Liver (tissue), 9 donors: ENCODE results near the gene TMPRSS6. TPM values are rescaled to one million over a fixed set of nuclear protein-coding genes. Genes with fewer than 3 reads are reported as not detected.
A peak's percentile ranks its signal among the peaks of the same experiment; 100 is the strongest.

Source experiments
- DNase-seq: peaks from one replicate; pipeline ENCODE4 v3.0.0-alpha.2; 2017; ENCODE audit warnings: low spot score
- H3K27ac ChIP-seq, 2 donors: one replicate each; pipeline ENCODE4 v1.7.0; 2013; ENCODE audit warnings: inconsistent platforms in 2 of 2, low read length in 2 of 2, control low read depth in 1 of 2, low read depth in 1 of 2, mild to moderate bottlenecking in 1 of 2
- H3K27me3 ChIP-seq, 4 donors: one replicate each; pipeline versions ENCODE4 v1.6.1 to v1.7.0; 2013; ENCODE audit warnings: low read length in 3 of 4, inconsistent platforms in 1 of 4, mild to moderate bottlenecking in 1 of 4, moderate library complexity in 1 of 4; ENCODE audit not compliant: control insufficient read depth in 4 of 4, insufficient read depth in 4 of 4
- H3K36me3 ChIP-seq, 4 donors: one replicate each; pipeline versions ENCODE4 v1.6.1 to v1.7.0; 2013; ENCODE audit warnings: low read length in 3 of 4, mild to moderate bottlenecking in 3 of 4, low read depth in 1 of 4, moderate library complexity in 1 of 4; ENCODE audit not compliant: control insufficient read depth in 4 of 4, insufficient read depth in 3 of 4
- H3K4me1 ChIP-seq, 4 donors: one replicate each; pipeline versions ENCODE4 v1.6.1 to v1.7.0; 2013; ENCODE audit warnings: low read length in 3 of 4, mild to moderate bottlenecking in 3 of 4, moderate library complexity in 1 of 4; ENCODE audit not compliant: control insufficient read depth in 4 of 4, insufficient read depth in 4 of 4
- H3K4me3 ChIP-seq, 3 donors: one replicate each; pipeline versions ENCODE4 v1.6.1 to v1.7.0; 2013; ENCODE audit warnings: low read length in 3 of 3, control low read depth in 1 of 3, low read depth in 1 of 3, mild to moderate bottlenecking in 1 of 3
- H3K9ac ChIP-seq, 2 donors: one replicate each; pipeline ENCODE4 v1.7.0; 2013; ENCODE audit warnings: low read length in 2 of 2, mild to moderate bottlenecking in 2 of 2, moderate library complexity in 2 of 2, control low read depth in 1 of 2, low read depth in 1 of 2
- H3K9me3 ChIP-seq, 4 donors: one replicate each; pipeline versions ENCODE4 v1.6.1 to v1.7.0; 2013; ENCODE audit warnings: low read length in 3 of 4; ENCODE audit not compliant: control insufficient read depth in 4 of 4
- ATF3 ChIP-seq: IDR thresholded peaks from 2 replicates; pipeline ENCODE4 v1.6.1; 2016; ENCODE audit warnings: antibody characterized with exemption
- CTCF ChIP-seq: fragments of 150-350 bp; IDR thresholded peaks from 2 replicates; pipeline ENCODE4 v1.5.1; 2017; ENCODE audit warnings: improper control_type of control experiment, low read depth, low read length; ENCODE audit not compliant: missing input control
- EGR1 ChIP-seq, 2 donors: IDR thresholded peaks; 2 replicates each; pipeline ENCODE4 v1.6.1; 2016 to 2018; ENCODE audit warnings: antibody characterized with exemption in 2 of 2, low read depth in 2 of 2
- FOXA1 ChIP-seq: IDR thresholded peaks from 2 replicates; pipeline ENCODE4 v1.6.1; 2016; ENCODE audit warnings: antibody characterized with exemption
- FOXA2 ChIP-seq: IDR thresholded peaks from 2 replicates; pipeline ENCODE4 v1.6.1; 2016; ENCODE audit warnings: antibody characterized with exemption
- GABPA ChIP-seq, 2 donors: IDR thresholded peaks in 1 of 2; conservative IDR thresholded peaks in 1 of 2; 2 replicates each; pipeline ENCODE4 v1.6.1; 2016; ENCODE audit warnings: antibody characterized with exemption in 2 of 2, mild to moderate bottlenecking in 1 of 2, moderate library complexity in 1 of 2
- HNF4A ChIP-seq, 2 donors: conservative IDR thresholded peaks; 2 replicates each; pipeline ENCODE4 v1.6.1; 2016; ENCODE audit warnings: antibody characterized with exemption in 2 of 2, mild to moderate bottlenecking in 2 of 2
- HNF4G ChIP-seq: IDR thresholded peaks from 2 replicates; pipeline ENCODE4 v1.6.1; 2016; ENCODE audit warnings: antibody characterized with exemption
- JUND ChIP-seq, 2 donors: IDR thresholded peaks; 2 replicates each; pipeline ENCODE4 v1.6.1; 2016; ENCODE audit warnings: antibody characterized with exemption in 2 of 2
- RAD21 ChIP-seq, 2 donors: IDR thresholded peaks; 2 replicates each; pipeline ENCODE4 v1.6.1; 2016; ENCODE audit warnings: antibody characterized with exemption in 2 of 2, mild to moderate bottlenecking in 2 of 2
- RXRA ChIP-seq, 2 donors: IDR thresholded peaks; 2 replicates each; pipeline ENCODE4 v1.6.1; 2017 to 2018; ENCODE audit warnings: antibody characterized with exemption in 2 of 2, mild to moderate bottlenecking in 1 of 2
- SP1 ChIP-seq: IDR thresholded peaks from 2 replicates; pipeline ENCODE4 v1.6.1; 2018; ENCODE audit warnings: antibody characterized with exemption, mild to moderate bottlenecking
- TAF1 ChIP-seq: conservative IDR thresholded peaks from 2 replicates; pipeline ENCODE4 v1.6.1; 2016; ENCODE audit warnings: antibody characterized with exemption, mild to moderate bottlenecking
- YY1 ChIP-seq: IDR thresholded peaks from 2 replicates; pipeline ENCODE4 v1.6.1; 2016; ENCODE audit warnings: antibody characterized with exemption, mild to moderate bottlenecking
- WGBS: extraction: QIAGEN DNeasy Blood & Tissue Kit; methylation state at CpG from one replicate; pipeline ENCODE4 v1.1.7; 2013; 5-methylcytosine and 5-hydroxymethylcytosine counted together
- polyA plus RNA-seq, 2 donors: library from polyadenylated mRNA; stranded (reverse) in 1 of 2; unstranded in 1 of 2; fragments of 200-250 nt in 1 of 2; fragments of >200 nt in 1 of 2; fragmentation: Nextera tagmentation in 1 of 2; extraction: Ambion mirVana in 1 of 2; gene quantifications; one replicate each; pipeline versions ENCODE4 v1.2.1 to v1.2.3, GENCODE V29; 2013 to 2015
- total RNA-seq, 2 donors: library from RNA; depleted of rRNA; stranded (reverse); fragments of >200 nt; gene quantifications; one replicate each; pipeline ENCODE4 v1.2.3, GENCODE V29; 2014
- TF ChIP-seq, protein P1 (sequence below): IDR thresholded peaks from 2 replicates; pipeline ENCODE4 v1.6.1; 2016; ENCODE audit warnings: antibody characterized with exemption, mild to moderate bottlenecking
- donor health status: healthy.
- donor health status: healthy.
- donor health status: healthy.
- donor health status: healthy.
- donor health status: healthy.

Gene TMPRSS6
- total and polyA plus RNA-seq, 4 donors = 12.6 to 47.1 (median 39.9) TPM

GRCh38 chr22:37123649-37124048 is 14.1 kb upstream of the TMPRSS6 start:
- TF ChIP-seq CTCF (no peak), HNF4A (conservative IDR thresholded peaks at IDR 0.05) (peak in 1 of 2 donors; percentile 71), GABPA (IDR thresholded peaks at IDR 0.05 in 1 of 2, conservative IDR thresholded peaks at IDR 0.05 in 1 of 2) (no peak), ATF3 (no peak), RAD21 (IDR thresholded peaks at IDR 0.05) (peak in 1 of 2 donors; percentile 32), FOXA1 (no peak), FOXA2 (no peak), RXRA (IDR thresholded peaks at IDR 0.05) (peak in 1 of 2 donors; percentile 86), YY1 (no peak), TAF1 (no peak), EGR1 (IDR thresholded peaks at IDR 0.05; ENCODE audit: low read depth in 2 of 2) (no peak), HNF4G (no peak), JUND (IDR thresholded peaks at IDR 0.05) (no peak), SP1 (peak; percentile 75)
- TF ChIP-seq, protein P1, sequence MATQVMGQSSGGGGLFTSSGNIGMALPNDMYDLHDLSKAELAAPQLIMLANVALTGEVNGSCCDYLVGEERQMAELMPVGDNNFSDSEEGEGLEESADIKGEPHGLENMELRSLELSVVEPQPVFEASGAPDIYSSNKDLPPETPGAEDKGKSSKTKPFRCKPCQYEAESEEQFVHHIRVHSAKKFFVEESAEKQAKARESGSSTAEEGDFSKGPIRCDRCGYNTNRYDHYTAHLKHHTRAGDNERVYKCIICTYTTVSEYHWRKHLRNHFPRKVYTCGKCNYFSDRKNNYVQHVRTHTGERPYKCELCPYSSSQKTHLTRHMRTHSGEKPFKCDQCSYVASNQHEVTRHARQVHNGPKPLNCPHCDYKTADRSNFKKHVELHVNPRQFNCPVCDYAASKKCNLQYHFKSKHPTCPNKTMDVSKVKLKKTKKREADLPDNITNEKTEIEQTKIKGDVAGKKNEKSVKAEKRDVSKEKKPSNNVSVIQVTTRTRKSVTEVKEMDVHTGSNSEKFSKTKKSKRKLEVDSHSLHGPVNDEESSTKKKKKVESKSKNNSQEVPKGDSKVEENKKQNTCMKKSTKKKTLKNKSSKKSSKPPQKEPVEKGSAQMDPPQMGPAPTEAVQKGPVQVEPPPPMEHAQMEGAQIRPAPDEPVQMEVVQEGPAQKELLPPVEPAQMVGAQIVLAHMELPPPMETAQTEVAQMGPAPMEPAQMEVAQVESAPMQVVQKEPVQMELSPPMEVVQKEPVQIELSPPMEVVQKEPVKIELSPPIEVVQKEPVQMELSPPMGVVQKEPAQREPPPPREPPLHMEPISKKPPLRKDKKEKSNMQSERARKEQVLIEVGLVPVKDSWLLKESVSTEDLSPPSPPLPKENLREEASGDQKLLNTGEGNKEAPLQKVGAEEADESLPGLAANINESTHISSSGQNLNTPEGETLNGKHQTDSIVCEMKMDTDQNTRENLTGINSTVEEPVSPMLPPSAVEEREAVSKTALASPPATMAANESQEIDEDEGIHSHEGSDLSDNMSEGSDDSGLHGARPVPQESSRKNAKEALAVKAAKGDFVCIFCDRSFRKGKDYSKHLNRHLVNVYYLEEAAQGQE = no peak
- Histone ChIP-seq H3K27me3 (no peaks in the 10 kb centered on the region), H3K27ac (no peak overlapping the region), H3K4me3 (no peak overlapping the region), H3K4me1 (peaks cover 5 to 27% (median 23%) of the 10 kb centered on the region in 4 donors), H3K36me3 (no peaks in the 10 kb centered on the region), H3K9ac (no peak overlapping the region), H3K9me3 (no peaks in the 10 kb centered on the region)
- DNase-seq = no peak
- WGBS = 94% methylated on average over 7 of the region's 7 CpGs

- H3K4me3 ChIP-seq = no peak overlapping the region
- TF ChIP-seq HNF4G (no peak), YY1 (no peak), EGR1 (IDR thresholded peaks at IDR 0.05; ENCODE audit: low read depth in 2 of 2) (no peak)
- no peaks in the 10 kb centered on the region for H3K27me3 ChIP-seq
- no peak overlapping the region for H3K9ac ChIP-seq
- no peak overlapping the region for H3K27ac ChIP-seq
- 92% methylated on average over 3 of the region's 3 CpGs for WGBS
- H3K36me3 ChIP-seq = no peaks in the 10 kb centered on the region
- no peaks in the 10 kb centered on the region for H3K9me3 ChIP-seq
- peaks cover 3 to 17% (median 13%) of the 10 kb centered on the region in 4 donors for H3K4me1 ChIP-seq
- DNase-seq = no peak
These were observed 13.2 kb upstream of the TMPRSS6 start for GRCh38 chr22:37122598-37123180.
